GM19328 (cell line): ENCODE measurements around the gene WDR64.

ENCODE experiments used
- ATAC-seq: cut with Tn5 transposase; IDR thresholded peaks from one replicate; pipeline ENCODE4 v1.9.1; 2021; ENCODE audit warnings: mild to moderate bottlenecking, moderate library complexity; ENCODE audit not compliant: unreplicated experiment

Gene WDR64

DNA sequence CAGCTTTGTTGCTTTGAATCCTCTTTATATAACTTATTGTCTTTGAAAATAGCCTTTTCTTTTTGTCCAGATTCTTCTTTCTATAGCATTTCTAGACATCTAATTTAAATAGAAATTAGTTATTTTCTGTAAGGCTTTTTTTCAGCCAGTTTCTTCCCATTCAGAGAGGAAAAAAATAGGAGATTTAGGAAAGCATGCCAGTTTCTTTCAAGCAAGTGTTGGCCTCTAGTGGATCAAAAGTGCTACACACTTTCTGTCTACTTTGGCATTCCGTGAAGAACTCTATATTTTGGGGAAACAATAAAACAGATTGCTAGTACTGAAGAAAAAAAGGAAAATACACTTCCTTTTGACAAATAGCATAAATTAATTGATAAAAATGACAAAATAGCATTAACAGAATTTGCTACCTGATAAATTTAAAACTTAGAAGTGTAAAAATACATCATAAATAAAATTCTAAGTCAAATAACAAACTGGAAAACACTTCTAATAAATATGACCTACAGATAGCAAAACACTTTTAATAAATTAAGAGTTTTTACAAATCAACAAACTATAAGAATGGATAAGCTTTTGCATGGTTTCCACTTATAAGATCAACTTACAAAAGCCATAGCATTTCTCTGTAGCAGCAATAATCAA lies 182.8 kb downstream of the WDR64 start:
- no peak for ATAC-seq

DNA sequence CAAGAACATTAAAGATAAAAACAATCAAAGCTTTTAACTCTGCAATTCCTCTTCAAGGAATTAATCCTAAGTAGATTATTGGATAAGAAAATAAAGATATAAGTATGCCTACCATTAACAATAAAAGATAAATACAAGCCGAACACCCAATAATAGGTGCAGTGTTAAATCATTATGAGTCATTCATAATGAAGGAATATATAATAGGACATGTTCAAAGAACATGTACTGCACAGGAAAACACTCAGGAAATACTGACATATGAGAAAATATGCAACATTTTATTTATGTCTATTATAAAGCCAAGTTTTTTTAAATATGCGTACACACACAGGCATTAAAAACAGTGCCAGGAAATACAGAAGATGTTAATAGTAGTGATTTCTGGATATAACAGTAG lies 184.9 kb downstream of the WDR64 start:
- ATAC-seq: no peak

GRCh38 chr1:241837416-241837815 lies 185.3 kb downstream of the WDR64 start:
- no peak for ATAC-seq

DNA sequence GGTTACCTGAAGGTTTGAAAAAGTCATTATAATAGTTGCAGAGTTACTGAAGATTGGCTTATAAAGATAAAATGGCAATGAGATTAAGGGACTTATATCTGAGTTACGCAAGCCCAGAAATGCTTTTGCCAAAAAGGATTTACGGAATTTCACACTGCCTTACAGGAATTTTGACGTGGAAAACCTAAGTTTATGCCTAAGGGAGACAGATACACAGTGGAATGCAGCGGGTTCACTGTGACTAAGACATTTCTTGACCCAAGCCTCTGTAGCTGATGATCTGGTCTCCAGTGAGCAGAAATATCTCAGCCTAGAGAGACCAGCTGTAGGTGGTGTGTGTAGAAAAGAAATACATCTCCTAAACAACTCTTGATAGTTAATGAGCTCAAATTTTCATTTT lies 185.8 kb downstream of the WDR64 start:
- ATAC-seq: no peak

GRCh38 chr1:241838897-241839296 lies 186.8 kb downstream of the WDR64 start:
- no peak for ATAC-seq

DNA sequence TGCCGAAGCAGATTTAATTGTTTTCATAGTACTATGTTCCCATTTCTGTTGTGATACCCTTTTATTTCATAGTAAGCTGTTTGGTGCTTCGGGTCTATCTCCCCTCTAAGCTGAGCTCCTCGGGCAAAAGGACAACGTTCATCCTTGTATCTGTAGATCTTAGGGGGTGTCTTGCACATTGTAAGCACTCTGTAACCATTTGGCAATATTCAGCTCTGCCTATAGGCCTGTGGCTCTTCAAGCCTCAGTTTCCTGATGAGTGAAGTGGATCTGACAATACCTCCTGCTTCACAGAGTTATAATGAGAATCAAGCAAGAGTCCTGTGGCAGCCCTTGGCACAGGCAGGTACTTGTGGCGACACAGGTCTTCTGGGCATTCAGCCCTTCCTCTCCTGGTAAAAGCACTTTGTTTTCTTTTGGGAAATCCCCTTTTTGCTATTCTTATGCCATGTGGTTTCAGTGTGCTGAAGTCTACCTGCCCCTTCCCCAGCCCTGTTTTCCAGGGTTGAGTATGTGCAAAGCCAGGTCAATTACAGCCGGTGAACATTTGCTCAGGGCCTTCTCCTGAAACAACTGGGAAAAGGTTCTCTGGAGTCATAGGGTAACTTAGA lies 187.4 kb downstream of the WDR64 start:
- ATAC-seq: no peak

GRCh38 chr1:241840164-241840563 lies 188.1 kb downstream of the WDR64 start:
- ATAC-seq: no peak

DNA sequence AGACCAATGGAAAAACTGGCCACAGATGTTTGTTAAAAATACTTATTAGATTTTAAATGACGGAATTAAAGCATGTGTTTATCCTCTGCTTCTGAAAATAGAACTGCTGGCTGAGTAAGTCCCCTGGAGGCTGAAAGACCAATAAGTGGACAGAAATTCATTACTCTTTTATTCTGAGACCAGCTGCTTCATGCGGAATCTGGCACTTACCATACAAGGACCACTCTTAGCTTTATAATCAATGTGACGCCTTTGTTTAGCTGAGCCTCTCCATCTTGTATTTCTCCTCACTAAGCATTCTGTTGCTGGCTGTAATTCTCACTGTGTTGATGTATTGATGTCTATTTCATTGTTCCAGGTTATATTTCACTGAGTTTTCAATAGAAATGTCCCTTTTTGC lies 189.6 kb downstream of the WDR64 start:
- ATAC-seq: no peak

DNA sequence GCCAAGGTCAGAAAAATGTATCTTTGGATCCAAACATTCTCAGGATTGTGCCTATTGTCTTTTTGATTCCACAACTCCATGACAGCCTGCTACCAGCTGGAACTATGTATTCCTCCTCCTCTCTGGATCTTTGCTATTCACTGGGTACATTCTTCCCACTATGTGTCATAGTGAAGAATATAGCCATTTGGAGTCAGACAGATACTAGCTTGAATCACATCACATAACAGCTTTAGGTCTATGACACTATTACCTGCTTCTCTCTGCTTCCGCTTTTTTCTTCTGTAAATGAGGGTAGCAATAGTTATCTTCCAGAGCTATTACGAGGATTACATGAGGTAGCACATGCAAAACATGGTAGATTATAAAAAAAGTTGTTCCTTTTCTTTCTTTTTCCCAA lies 190.5 kb downstream of the WDR64 start:
- ATAC-seq: no peak

- no peak for ATAC-seq
Observed at GRCh38 chr1:241844593-241844992, 192.5 kb downstream of the WDR64 start.

- ATAC-seq: no peak
Observed at GRCh38 chr1:241846375-241846774, 194.3 kb downstream of the WDR64 start.

GRCh38 chr1:241846862-241847539 lies 194.9 kb downstream of the WDR64 start:
- no peak for ATAC-seq

GRCh38 chr1:241847540-241847795 lies 195.4 kb downstream of the WDR64 start:
- ATAC-seq: no peak

- peak; percentile 97 for ATAC-seq
Observed at GRCh38 chr1:241847796-241848685, 196.0 kb downstream of the WDR64 start, which contains the start of gene EXO1. EXO1 (plus strand) TSS chr1:241848204; CDS start chr1:241850426, 2,222 bp downstream.

GRCh38 chr1:241848686-241849344 lies 196.7 kb downstream of the WDR64 start:
- no peak for ATAC-seq

DNA sequence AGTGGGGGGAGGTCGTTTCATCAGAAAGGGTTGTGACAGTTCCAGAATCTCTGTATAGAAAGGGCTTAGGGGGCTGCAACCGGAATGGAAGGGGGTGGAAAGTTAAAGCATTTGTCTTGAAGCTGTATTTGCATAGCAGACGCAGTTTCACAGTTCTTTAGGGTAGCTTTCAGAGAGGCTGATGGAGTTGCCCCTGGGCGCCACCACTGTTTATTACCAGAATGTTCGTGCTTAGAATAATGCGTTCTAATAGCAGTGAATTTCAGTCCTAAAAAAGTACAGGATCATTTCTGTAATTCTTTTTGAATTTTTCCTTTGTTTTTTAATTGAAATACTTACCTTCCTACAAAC lies 197.2 kb downstream of the WDR64 start:
- ATAC-seq: no peak
